Central memory CD8-positive, alpha-beta T cell (primary cell): ENCODE data around the gene RGS17.
"Not testable (repeated sequence)": the region's sequence is repeated elsewhere in the genome, so short reads cannot be mapped to it uniquely, and the experiment has no call there.

Experiments
- ATAC-seq: fragments of 150-1000 bp; cut with Tn5 transposase; replicated peaks from 2 replicates; pipeline ENCODE4 v1.10.0; 2022; ENCODE audit warnings: mild to moderate bottlenecking, moderate FRiP score, moderate number of reproducible peaks; ENCODE audit not compliant: poor library complexity, severe bottlenecking; ENCODE audit errors: extremely low read depth
- DNase-seq, 2 donors: peaks; one replicate each; pipeline ENCODE4 v3.0.0; 2021; ENCODE audit warnings: low spot score in 2 of 2
- H3K27ac Mint-ChIP-seq: one replicate; pipeline ENCODE4 v1.8.0; 2022; ENCODE audit warnings: low read depth, mild to moderate bottlenecking, moderate library complexity, mixed read lengths
- H3K27me3 Mint-ChIP-seq: one replicate; pipeline ENCODE4 v1.8.0; 2022; ENCODE audit warnings: mixed read lengths
- H3K36me3 Mint-ChIP-seq: one replicate; pipeline ENCODE4 v1.8.0; 2022; ENCODE audit warnings: mild to moderate bottlenecking, moderate library complexity, mixed read lengths; ENCODE audit not compliant: insufficient read depth
- H3K4me1 Mint-ChIP-seq: one replicate; pipeline ENCODE4 v1.8.0; 2022; ENCODE audit warnings: mixed read lengths
- H3K4me3 Mint-ChIP-seq: one replicate; pipeline ENCODE4 v1.8.0; 2022; ENCODE audit warnings: mild to moderate bottlenecking, moderate library complexity, mixed read lengths
- H3K9me3 Mint-ChIP-seq: one replicate; pipeline ENCODE4 v1.8.0; 2022; ENCODE audit warnings: mixed read lengths

RGS17 gene

DNA sequence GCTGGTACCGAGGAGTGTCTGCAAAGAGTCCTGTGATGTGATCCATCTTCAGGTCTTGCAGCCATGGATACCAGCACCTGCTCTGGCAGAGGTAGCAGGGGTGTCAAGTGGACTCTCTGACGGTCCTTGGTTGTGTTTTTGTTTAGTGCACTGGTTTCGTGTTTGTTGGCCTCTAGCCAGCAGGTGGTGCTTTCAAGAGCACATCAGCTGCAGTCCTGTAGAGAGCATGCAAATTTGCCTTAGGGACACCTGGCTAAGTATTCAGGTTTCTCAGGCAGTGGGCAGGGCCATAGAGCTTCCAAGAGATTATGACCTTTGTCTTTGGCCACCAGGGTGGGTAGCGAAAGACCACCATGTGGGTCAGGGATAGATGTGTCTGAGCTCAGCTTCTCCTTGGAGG, 14.5 kb upstream of the RGS17 start:
- Mint-ChIP-seq H3K27me3 (peaks cover 12% of the 10 kb centered on the region), H3K36me3 (no peaks in the 10 kb centered on the region), H3K4me3 (no peak overlapping the region), H3K9me3 (no peaks in the 10 kb centered on the region), H3K27ac (no peak overlapping the region), H3K4me1 (no peaks in the 10 kb centered on the region)
- no peak for ATAC-seq
- DNase-seq: no peak

DNA sequence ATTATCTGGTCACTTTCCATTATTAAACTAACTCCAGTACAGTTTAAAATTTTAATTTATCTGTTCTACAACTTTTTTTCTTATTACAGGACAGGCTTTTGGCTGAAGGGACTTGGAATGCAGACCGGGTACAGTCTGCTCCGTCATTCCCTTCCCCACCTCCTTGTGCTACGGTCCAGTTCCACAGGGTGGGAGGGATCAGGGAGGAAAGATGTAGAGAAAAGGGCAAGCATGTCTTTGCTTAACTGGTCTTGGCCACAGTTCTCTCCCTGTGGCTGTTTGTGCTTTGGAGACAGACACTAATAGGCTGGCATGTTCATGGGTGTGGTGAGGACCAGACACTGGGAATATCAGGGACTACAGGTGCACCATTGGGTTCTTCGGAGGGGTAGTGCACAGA, 12.1 kb upstream of the RGS17 start:
- no peaks in the 10 kb centered on the region for H3K36me3 Mint-ChIP-seq
- H3K27ac Mint-ChIP-seq: no peak overlapping the region
- no peak for DNase-seq
- no peaks in the 10 kb centered on the region for H3K9me3 Mint-ChIP-seq
- H3K27me3 Mint-ChIP-seq: no peaks in the 10 kb centered on the region
- no peaks in the 10 kb centered on the region for H3K4me1 Mint-ChIP-seq
- ATAC-seq: no peak
- H3K4me3 Mint-ChIP-seq: no peak overlapping the region

DNA sequence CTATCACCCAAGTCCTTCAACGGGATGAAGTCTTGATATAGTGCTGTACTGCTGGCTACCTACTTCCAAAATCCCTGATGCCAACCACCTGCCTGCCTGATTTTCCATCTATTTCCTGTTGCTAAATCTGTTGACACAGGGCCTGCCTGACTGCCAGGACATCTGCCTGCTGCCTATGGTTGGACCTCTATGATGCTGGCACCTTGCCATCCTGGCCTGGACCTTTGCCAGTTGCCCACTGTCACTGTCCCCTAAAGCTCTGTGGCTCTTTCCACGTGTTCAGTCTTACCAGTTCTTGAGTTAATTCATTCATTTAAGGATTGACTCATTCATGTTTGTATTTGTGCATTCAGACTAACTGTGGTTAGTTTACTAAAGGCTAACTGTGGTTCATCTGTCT, 9.2 kb upstream of the RGS17 start:
- ATAC-seq: no peak
- no peaks in the 10 kb centered on the region for H3K36me3 Mint-ChIP-seq
- H3K4me1 Mint-ChIP-seq: peaks cover 10% of the 10 kb centered on the region
- H3K27me3 Mint-ChIP-seq: no peaks in the 10 kb centered on the region
- H3K9me3 Mint-ChIP-seq: no peaks in the 10 kb centered on the region
- no peak overlapping the region for H3K27ac Mint-ChIP-seq
- no peak for DNase-seq
- no peak overlapping the region for H3K4me3 Mint-ChIP-seq

DNA sequence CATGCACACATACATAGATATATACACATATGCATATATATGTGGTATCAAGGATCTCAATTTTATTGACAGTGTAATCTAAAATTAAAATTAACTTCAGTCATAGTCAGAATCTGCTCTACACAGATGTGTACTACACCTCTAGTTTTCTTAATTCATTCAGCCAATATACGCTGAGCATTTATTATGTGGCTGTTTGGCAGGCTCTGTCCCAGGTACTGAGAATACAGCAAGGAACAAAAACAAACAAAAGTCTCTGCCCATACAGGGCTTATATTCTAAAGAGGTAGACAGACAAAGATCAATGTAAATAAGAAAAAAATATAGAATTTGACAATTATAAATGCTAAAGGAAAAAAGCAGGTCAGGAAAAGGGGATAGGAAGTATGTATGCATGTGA, 7.8 kb upstream of the RGS17 start:
- Mint-ChIP-seq H3K36me3 (no peaks in the 10 kb centered on the region), H3K27me3 (no peaks in the 10 kb centered on the region)
- no peak for DNase-seq

DNA sequence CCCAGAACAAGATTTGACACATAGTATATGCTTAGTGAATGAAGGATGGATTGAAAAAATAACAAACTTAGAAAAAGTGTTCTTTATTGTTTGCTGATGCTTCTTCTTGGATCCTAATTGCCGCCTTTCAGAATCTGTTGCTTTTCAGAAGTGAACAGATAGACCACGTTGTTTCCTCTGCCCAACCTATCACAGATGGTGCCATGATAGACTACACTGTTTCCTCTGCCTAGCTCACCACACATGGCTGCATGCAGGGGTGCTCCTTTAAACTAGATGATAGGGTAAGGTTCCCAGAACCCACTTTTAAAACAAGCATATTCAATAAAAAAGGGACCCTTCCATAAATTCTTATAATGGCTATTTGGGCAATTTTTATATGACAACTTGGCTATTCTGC, 4.6 kb upstream of the RGS17 start:
- no peaks in the 10 kb centered on the region for H3K36me3 Mint-ChIP-seq
- peaks cover 19% of the 10 kb centered on the region for H3K4me1 Mint-ChIP-seq
- no peak overlapping the region for H3K4me3 Mint-ChIP-seq
- ATAC-seq (peak; percentile 47), DNase-seq (no peak)
- no peaks in the 10 kb centered on the region for H3K9me3 Mint-ChIP-seq
- H3K27me3 Mint-ChIP-seq: peaks cover 25% of the 10 kb centered on the region
- no peak overlapping the region for H3K27ac Mint-ChIP-seq

More for the DNA sequence above, 7.8 kb upstream of the RGS17 start:
- Mint-ChIP-seq H3K9me3 (no peaks in the 10 kb centered on the region), H3K4me3 (no peak overlapping the region), H3K27ac (no peak overlapping the region), H3K4me1 (peaks cover 13% of the 10 kb centered on the region)
- no peak for ATAC-seq

DNA sequence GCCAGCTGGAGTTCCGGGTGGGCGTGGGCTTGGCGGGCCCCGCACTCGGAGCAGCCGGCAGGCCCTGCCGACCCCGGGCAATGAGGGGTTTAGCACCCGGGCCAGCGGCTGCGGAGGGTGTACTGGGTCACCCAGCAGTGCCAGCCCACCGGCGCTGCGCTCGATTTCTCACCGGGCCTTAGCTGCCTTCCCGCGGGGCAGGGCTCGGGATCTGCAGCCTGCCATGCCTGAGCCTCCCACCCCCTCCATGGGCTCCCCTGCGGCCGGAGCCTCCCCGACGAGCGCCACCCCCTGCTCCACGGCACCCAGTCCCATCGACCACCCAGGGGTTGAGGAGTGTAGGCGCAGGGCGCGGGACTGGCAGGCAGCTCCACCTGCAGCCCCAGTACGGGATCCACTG, 2.6 kb upstream of the RGS17 start:
- DNase-seq, H3K9me3 Mint-ChIP-seq, H3K36me3 Mint-ChIP-seq, ATAC-seq, H3K27ac Mint-ChIP-seq, H3K4me3 Mint-ChIP-seq: not testable (repeated sequence)
- peaks cover 45% of the 10 kb centered on the region for H3K27me3 Mint-ChIP-seq
- peaks cover 32% of the 10 kb centered on the region for H3K4me1 Mint-ChIP-seq

DNA sequence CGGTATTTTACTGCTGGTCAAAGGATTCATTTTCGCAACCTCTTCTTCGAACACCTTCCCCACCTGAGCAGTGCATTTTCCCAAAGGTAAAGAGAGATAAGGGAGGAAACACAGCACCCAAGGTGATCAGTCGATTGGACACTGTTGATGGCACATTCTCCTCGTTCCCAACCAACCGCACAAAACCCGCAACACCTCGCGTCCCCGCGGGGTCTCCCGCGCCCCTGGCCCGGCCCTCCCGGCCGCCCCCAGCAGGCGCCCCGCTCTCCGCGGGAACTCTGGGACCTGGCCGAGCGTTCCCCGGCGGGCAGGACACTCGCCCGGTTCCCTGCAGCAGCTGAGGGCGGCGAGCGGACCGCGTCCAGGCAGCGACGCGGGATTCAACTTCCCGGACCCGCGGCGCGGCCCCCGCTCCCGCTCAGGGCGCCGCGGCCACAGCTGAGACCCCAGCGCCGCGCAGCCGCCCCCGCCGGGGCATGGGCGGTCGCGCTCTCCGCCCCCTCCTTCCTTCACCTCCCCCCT, 506 bp downstream of the RGS17 start:
- Mint-ChIP-seq H3K9me3 (no peaks in the 10 kb centered on the region), H3K27ac (no peak overlapping the region), H3K4me1 (peaks cover 25% of the 10 kb centered on the region), H3K36me3 (no peaks in the 10 kb centered on the region), H3K4me3 (peak overlapping the region; percentile 45), H3K27me3 (peaks cover 65% of the 10 kb centered on the region)
- DNase-seq (no peak), ATAC-seq (no peak)

DNA sequence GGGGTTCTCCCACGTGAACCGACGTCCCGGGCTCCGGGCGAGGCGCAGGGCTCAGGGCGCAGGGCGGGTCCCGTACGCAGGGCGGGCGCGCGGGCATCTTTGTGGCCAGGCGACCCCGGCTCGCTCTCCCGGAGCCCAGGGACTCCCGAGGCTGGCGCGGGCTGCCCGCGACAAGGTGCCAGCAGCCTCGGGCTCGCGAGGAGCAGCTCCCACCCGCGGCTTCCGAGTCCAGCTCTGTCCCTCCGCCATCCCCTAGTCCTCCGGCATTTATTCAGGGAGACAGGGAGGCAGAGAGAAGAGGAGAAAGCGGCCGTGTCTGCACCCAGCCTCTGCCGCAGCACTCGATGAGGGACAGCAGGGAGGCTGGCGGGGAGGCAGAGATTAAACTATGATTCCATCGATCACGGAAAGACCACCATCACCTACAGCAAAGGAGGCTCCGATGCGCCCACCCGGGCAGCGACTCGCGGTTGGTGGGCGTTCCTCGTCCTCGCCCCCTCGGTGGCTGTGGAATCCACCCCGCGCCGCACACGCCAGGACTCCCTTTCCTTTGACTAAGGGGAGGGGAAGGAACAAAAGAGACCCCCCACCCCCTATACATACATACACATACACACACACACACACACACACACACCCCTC, 1.1 kb downstream of the RGS17 start:
- no peak for DNase-seq
- Mint-ChIP-seq H3K4me1 (peaks cover 19% of the 10 kb centered on the region), H3K36me3 (no peaks in the 10 kb centered on the region), H3K27me3 (peaks cover 65% of the 10 kb centered on the region), H3K27ac (no peak overlapping the region), H3K4me3 (peak overlapping the region; percentile 45), H3K9me3 (no peaks in the 10 kb centered on the region)
- ATAC-seq: no peak

DNA sequence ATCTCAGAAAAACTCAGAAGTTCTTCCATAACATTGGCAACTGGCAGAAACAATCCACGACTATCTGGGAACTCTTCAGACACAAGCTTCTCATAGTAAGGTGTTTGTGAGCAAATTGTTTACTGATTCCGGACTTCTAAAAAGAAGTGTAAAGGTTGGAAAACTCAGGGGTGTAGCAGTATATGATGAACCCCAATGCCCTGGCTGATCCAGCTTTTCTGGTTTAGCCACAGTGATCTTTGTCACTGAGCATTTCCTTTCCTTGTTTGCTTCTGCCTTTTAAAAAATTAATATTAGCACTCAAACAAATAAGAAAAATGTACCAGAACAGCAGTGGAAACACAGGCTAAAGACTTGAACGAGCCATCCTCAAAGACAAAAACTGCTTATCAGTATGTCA, 4.9 kb downstream of the RGS17 start:
- ATAC-seq (no peak), DNase-seq (no peak)
- peaks cover 13% of the 10 kb centered on the region for H3K4me1 Mint-ChIP-seq
- H3K36me3 Mint-ChIP-seq: no peaks in the 10 kb centered on the region
- H3K4me3 Mint-ChIP-seq: no peak overlapping the region
- H3K27me3 Mint-ChIP-seq: peaks cover 43% of the 10 kb centered on the region
- no peaks in the 10 kb centered on the region for H3K9me3 Mint-ChIP-seq
- H3K27ac Mint-ChIP-seq: no peak overlapping the region

DNA sequence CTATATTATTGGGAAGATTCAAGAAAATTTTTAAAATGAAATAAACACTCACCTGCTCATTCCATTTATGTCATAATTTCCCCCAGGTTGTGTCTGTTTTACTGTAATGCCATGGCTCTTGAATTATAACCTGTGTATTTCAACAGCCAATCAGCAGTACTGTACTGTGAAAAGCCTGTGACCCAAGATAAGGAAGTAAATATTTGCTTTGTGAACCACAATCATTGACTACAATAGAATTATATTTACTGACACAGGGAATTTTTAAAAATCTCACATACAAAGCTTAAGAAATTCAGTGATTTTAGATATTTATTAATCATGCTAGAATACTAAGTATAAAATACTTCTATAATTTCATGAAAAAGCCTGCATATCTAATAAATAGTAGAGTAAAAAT, 6.0 kb downstream of the RGS17 start:
- no peak overlapping the region for H3K4me3 Mint-ChIP-seq
- no peak overlapping the region for H3K27ac Mint-ChIP-seq
- H3K4me1 Mint-ChIP-seq: peaks cover 7% of the 10 kb centered on the region
- H3K9me3 Mint-ChIP-seq: no peaks in the 10 kb centered on the region
- H3K36me3 Mint-ChIP-seq: no peaks in the 10 kb centered on the region
- peaks cover 46% of the 10 kb centered on the region for H3K27me3 Mint-ChIP-seq
- DNase-seq (no peak), ATAC-seq (no peak)

DNA sequence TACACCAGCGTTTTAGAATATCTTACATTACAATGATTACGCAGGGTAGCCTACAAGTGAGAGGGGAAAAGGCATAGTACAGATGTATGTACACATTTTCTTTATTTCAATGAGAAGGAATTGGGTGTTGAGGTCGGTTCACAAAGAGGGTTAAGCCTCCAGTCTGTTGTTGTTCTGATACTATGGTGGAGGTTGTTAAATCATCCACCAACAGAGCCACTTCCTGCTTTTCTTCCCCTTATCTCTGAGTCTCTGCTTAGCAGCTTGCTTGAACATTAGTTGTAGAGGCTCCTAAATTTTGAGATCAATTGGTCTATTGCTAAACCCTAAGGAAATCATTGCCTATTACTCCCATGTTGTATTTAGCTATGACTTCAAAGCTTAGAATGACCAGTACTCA, 7.3 kb downstream of the RGS17 start:
- no peaks in the 10 kb centered on the region for H3K9me3 Mint-ChIP-seq
- no peak for DNase-seq
- no peaks in the 10 kb centered on the region for H3K4me1 Mint-ChIP-seq
- H3K27me3 Mint-ChIP-seq: peaks cover 37% of the 10 kb centered on the region
- no peaks in the 10 kb centered on the region for H3K36me3 Mint-ChIP-seq
- H3K27ac Mint-ChIP-seq: no peak overlapping the region
- no peak overlapping the region for H3K4me3 Mint-ChIP-seq
- no peak for ATAC-seq

DNA sequence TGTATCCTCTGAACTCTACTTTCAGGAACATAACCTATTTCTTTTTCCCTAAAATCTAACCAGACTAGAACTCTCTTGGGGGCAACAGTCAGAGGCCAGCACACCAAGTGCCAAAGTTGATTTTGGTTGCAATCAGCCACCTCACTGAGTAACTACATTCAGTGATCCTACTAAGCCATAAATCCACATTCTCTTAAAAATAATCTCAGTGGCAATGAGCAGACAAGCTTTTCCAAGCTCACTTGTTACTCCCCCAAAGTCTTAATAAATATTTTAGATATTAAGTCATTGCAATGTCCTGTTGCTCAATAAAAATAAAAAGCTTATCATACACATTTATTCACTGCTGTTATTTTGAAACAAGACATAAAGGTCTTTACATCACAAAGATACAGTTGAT, 9.8 kb downstream of the RGS17 start:
- no peak overlapping the region for H3K4me3 Mint-ChIP-seq
- H3K36me3 Mint-ChIP-seq: no peaks in the 10 kb centered on the region
- no peak overlapping the region for H3K27ac Mint-ChIP-seq
- peaks cover 23% of the 10 kb centered on the region for H3K27me3 Mint-ChIP-seq
- H3K9me3 Mint-ChIP-seq: no peaks in the 10 kb centered on the region
- ATAC-seq (no peak), DNase-seq (no peak)
- H3K4me1 Mint-ChIP-seq: no peaks in the 10 kb centered on the region

DNA sequence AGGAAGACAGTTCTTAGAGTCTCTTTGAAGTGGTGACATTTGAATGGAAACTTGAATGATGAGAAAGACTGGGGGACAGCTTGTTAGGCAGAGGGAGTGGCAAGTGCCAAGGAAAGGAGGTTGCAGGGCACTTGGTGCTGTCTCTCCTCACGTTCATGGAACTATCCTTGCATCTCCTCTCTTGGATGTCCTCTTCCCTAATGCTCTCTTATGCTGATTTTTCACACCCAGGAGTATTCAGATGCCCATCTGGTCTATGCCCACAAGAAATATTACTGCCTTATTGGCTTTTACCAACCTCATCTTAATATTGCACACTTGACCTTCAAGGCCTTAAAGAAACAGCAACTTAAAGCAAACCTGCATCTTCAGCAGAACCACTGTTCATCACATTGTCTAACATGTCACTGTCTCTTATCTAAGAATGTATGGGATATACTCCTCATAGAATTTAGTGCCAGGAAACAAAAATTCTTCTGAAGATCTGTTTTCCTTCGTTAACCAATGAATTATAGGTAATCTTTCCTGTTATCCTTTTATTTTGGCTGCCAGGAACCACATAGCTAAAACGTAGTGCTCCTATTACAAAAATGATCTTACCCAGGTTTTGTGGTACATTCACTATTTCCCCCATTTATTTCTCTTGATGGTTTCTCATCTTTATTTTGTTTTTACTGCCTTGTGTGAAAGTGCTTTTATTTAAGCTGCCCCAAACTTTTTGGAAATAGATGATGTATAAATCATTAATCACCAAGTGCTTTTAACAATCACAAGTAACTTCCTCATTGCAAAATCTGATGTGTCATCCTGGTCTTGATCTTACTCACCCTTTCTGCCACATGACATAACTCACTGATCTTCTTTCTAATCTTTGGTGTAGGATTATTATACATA, 12.8 kb downstream of the RGS17 start:
- H3K36me3 Mint-ChIP-seq: no peaks in the 10 kb centered on the region
- no peak overlapping the region for H3K4me3 Mint-ChIP-seq
- H3K27ac Mint-ChIP-seq: no peak overlapping the region
- peaks cover 27% of the 10 kb centered on the region for H3K27me3 Mint-ChIP-seq
- H3K9me3 Mint-ChIP-seq: peaks cover 7% of the 10 kb centered on the region
- DNase-seq (no peak), ATAC-seq (no peak)
- no peaks in the 10 kb centered on the region for H3K4me1 Mint-ChIP-seq
